ENCODE results near the gene CILP.

The CILP gene

DNA sequence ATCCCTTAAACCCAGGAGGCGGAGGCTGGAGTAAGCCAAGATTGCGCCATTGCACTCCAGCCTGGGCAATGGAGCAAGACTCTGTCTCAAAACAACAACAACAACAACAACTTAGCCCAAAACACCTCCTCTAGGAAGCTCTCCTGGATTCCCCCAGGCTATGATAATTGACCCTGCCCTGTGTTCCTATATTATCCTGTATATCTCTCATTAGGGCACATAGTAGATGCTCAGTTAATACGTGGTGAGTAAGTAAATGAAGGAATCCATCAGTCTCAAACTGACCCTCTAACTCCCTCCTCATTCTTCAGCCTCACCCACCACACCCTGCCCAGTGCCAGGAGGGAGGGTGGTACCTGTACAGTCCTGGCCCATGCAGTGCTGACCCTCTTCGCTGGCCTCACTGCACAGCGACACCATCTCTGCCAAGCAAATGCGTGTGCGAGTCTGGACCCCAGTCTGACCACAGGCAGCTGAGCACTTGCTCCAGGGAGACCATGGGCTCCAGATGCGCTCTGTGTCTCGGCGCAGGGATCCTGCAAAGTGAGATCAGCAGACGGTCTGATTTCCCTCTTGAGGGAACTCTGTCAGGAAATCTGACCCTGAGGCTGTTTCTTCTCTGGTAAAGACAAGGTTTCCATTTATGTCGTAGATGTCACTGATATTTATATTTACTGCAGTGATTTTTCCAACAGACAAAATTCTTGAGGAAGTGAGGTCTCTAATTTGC lies 6.2 kb downstream of the CILP start:
- TF ChIP-seq POLR2AphosphoS5 (IDR thresholded peaks at IDR 0.05; ENCODE audit: low read depth, low read length): no peak
- no peak for TF ChIP-seq SIN3A (IDR thresholded peaks at IDR 0.05; ENCODE audit: borderline replicate concordance, insufficient read depth, low read length)
- no peak for TF ChIP-seq FOXP2 (optimal IDR thresholded peaks at IDR 0.05; ENCODE audit: borderline replicate concordance, extremely low read depth, extremely low read length, insufficient read depth)
- TF ChIP-seq TAF1 (IDR thresholded peaks at IDR 0.05; ENCODE audit: borderline replicate concordance, insufficient read depth, low read length): no peak

DNA sequence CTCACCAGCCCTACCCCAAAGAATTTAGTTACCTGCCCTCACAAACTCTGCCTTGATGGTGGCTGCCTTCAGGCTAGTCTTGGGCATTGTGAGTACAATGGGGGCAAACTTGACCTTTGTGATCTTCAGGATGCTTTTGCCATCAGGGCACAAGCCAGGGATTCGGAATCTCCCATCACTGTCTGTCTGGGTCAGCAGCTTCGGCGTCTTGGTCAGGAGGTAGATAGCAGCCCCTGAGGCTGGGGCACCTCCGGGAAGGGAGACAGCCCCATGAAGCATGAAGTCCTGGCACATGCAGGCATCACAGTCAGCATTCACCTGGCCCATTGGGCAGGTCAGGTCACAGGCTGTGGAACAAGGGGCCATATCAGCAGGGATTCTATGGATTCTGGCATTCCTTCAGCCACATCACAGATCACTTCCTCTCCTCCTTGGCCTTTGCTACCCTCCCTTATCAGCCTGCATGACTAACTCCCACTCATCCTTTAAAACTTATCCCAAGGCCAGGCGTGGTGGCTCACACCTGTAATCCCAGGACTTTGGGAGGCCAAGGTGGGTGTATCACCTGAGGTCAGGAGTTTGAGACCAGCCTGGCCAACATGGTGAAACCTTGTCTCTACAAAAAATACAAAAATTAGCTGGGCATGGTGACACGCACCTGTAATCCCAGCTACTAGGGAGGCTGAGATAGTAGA lies 6.9 kb downstream of the CILP start:
- TF ChIP-seq, protein P1, sequence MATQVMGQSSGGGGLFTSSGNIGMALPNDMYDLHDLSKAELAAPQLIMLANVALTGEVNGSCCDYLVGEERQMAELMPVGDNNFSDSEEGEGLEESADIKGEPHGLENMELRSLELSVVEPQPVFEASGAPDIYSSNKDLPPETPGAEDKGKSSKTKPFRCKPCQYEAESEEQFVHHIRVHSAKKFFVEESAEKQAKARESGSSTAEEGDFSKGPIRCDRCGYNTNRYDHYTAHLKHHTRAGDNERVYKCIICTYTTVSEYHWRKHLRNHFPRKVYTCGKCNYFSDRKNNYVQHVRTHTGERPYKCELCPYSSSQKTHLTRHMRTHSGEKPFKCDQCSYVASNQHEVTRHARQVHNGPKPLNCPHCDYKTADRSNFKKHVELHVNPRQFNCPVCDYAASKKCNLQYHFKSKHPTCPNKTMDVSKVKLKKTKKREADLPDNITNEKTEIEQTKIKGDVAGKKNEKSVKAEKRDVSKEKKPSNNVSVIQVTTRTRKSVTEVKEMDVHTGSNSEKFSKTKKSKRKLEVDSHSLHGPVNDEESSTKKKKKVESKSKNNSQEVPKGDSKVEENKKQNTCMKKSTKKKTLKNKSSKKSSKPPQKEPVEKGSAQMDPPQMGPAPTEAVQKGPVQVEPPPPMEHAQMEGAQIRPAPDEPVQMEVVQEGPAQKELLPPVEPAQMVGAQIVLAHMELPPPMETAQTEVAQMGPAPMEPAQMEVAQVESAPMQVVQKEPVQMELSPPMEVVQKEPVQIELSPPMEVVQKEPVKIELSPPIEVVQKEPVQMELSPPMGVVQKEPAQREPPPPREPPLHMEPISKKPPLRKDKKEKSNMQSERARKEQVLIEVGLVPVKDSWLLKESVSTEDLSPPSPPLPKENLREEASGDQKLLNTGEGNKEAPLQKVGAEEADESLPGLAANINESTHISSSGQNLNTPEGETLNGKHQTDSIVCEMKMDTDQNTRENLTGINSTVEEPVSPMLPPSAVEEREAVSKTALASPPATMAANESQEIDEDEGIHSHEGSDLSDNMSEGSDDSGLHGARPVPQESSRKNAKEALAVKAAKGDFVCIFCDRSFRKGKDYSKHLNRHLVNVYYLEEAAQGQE (IDR thresholded peaks at IDR 0.05; ENCODE audit: insufficient read depth in 1 of 2, low read depth in 2 of 2, low read length in 2 of 2): no peak
- TF ChIP-seq FOXP2 (optimal IDR thresholded peaks at IDR 0.05; ENCODE audit: borderline replicate concordance, extremely low read depth, extremely low read length, insufficient read depth): no peak
- TF ChIP-seq POLR2AphosphoS5 (IDR thresholded peaks at IDR 0.05; ENCODE audit: low read depth, low read length): no peak
- no peak for TF ChIP-seq SIN3A (IDR thresholded peaks at IDR 0.05; ENCODE audit: borderline replicate concordance, insufficient read depth, low read length)
- no peak for TF ChIP-seq TAF1 (IDR thresholded peaks at IDR 0.05; ENCODE audit: borderline replicate concordance, insufficient read depth, low read length)

DNA sequence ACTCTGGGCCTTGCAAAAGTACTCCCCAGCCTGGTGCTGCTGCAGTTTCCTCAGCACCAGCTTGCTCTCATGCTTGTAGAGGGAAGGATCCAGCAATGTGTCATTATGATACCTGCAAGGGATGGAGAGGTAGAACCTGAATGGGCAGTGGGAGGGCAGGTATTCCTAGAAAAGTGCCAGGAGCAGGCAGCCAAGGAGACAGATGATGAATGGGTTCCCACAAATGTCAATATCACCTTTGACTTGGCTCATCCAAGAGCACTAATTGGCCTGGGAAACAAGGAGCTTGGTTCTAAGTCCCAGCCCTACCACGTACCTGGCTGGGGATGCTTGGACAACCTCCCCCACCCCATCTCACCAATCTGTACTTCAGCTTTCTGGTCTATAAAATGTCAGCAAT lies 9.4 kb downstream of the CILP start:
- TF ChIP-seq, protein P1 (IDR thresholded peaks at IDR 0.05; ENCODE audit: insufficient read depth in 1 of 2, low read depth in 2 of 2, low read length in 2 of 2): no peak
- TF ChIP-seq POLR2AphosphoS5 (IDR thresholded peaks at IDR 0.05; ENCODE audit: low read depth, low read length) (no peak), FOXP2 (optimal IDR thresholded peaks at IDR 0.05; ENCODE audit: borderline replicate concordance, extremely low read depth, extremely low read length, insufficient read depth) (no peak), SIN3A (IDR thresholded peaks at IDR 0.05; ENCODE audit: borderline replicate concordance, insufficient read depth, low read length) (no peak), TAF1 (IDR thresholded peaks at IDR 0.05; ENCODE audit: borderline replicate concordance, insufficient read depth, low read length) (no peak)

DNA sequence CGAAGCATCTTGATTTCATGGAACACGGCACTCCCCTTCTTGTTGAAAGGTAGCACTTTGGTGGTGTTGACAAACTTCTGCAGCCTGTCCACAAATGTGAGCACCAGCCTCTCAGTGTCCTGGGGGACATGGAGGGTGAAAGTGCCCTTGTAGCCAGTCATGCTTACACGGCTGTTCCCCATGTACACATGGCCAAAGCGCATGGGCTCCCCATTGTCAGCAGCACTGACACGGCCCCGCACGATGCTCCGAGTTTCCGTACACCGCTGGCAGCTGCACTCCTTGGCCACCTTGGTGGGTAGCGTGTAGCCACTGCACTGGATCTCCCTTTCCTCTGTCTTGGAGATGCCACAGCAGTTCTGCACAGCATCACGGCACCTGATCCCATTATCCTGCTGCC lies 12.7 kb downstream of the CILP start:
- TF ChIP-seq TAF1 (IDR thresholded peaks at IDR 0.05; ENCODE audit: borderline replicate concordance, insufficient read depth, low read length) (no peak), FOXP2 (optimal IDR thresholded peaks at IDR 0.05; ENCODE audit: borderline replicate concordance, extremely low read depth, extremely low read length, insufficient read depth) (no peak), SIN3A (IDR thresholded peaks at IDR 0.05; ENCODE audit: borderline replicate concordance, insufficient read depth, low read length) (no peak), POLR2AphosphoS5 (IDR thresholded peaks at IDR 0.05; ENCODE audit: low read depth, low read length) (no peak)
- TF ChIP-seq, protein P1 (IDR thresholded peaks at IDR 0.05; ENCODE audit: insufficient read depth in 1 of 2, low read depth in 2 of 2, low read length in 2 of 2): no peak

DNA sequence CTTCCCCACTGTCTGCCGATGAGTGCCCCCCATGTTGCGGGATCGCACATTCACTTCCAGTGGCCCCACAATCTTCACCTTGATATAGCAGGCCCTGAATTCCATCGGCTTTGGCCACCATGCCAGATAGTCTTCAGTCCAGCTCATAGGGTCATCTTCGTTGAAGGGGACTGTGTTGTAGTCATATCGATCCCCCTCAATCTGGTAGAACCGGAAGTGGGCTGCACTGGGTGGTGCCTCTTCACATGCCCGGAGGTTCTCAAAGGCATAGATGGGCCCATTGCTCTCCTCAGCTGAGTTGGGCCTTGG lies 14.0 kb downstream of the CILP start:
- TF ChIP-seq, protein P1 (IDR thresholded peaks at IDR 0.05; ENCODE audit: insufficient read depth in 1 of 2, low read depth in 2 of 2, low read length in 2 of 2): no peak
- no peak for TF ChIP-seq POLR2AphosphoS5 (IDR thresholded peaks at IDR 0.05; ENCODE audit: low read depth, low read length)
- no peak for TF ChIP-seq TAF1 (IDR thresholded peaks at IDR 0.05; ENCODE audit: borderline replicate concordance, insufficient read depth, low read length)
- TF ChIP-seq FOXP2 (optimal IDR thresholded peaks at IDR 0.05; ENCODE audit: borderline replicate concordance, extremely low read depth, extremely low read length, insufficient read depth): no peak
- no peak for TF ChIP-seq SIN3A (IDR thresholded peaks at IDR 0.05; ENCODE audit: borderline replicate concordance, insufficient read depth, low read length)
